Measurements from ENCODE around the gene ZNF580.

Gene ZNF580

GRCh38 chr19:55640577-55641425, at the start of gene ZNF580:
Gene ZNF580, plus strand, starts transcription at chr19:55641002. Its CDS starts 1,507 bp downstream, at chr19:55642509.
- peak in 1 of 2 donors; percentile 48 for DNase-seq

- no peak for DNase-seq
These were observed 49.2 kb upstream of the ZNF580 start for GRCh38 chr19:55591555-55591954.

- no peak for DNase-seq
These were observed 48.3 kb upstream of the ZNF580 start for GRCh38 chr19:55592391-55593090.

GRCh38 chr19:55593096-55593772, 47.6 kb upstream of the ZNF580 start:
- no peak for DNase-seq

GRCh38 chr19:55594996-55595545, 45.7 kb upstream of the ZNF580 start:
- no peak for DNase-seq

GRCh38 chr19:55596304-55596703, 44.5 kb upstream of the ZNF580 start:
- no peak for DNase-seq

GRCh38 chr19:55597501-55597921, 43.3 kb upstream of the ZNF580 start:
- DNase-seq, result no peak

- no peak for DNase-seq
These were observed 42.8 kb upstream of the ZNF580 start for GRCh38 chr19:55598034-55598433.

- DNase-seq, result peak; percentile 94 to 99
These were observed 41.9 kb upstream of the ZNF580 start for GRCh38 chr19:55598719-55599467.

GRCh38 chr19:55599468-55599841, 41.3 kb upstream of the ZNF580 start, which contains the start of gene FIZ1:
Gene FIZ1, minus strand, starts transcription at chr19:55599517. Its CDS starts 1,652 bp downstream, at chr19:55597865.
- peak; percentile 97 to 100 for DNase-seq

- DNase-seq, result peak; percentile 95 to 96
These were observed 40.8 kb upstream of the ZNF580 start, which contains the start of gene ZNF524 for GRCh38 chr19:55599842-55600661. Gene ZNF524, plus strand, starts transcription at chr19:55600288. Its CDS starts 1,825 bp downstream, at chr19:55602113.

GRCh38 chr19:55600662-55601028, 40.2 kb upstream of the ZNF580 start:
- DNase-seq, result no peak

- DNase-seq, result no peak
These were observed 39.7 kb upstream of the ZNF580 start for GRCh38 chr19:55601084-55601483.

GRCh38 chr19:55602104-55603001, 38.4 kb upstream of the ZNF580 start:
- DNase-seq, result no peak

- DNase-seq, result no peak
These were observed 37.7 kb upstream of the ZNF580 start for GRCh38 chr19:55603115-55603514.

- no peak for DNase-seq
These were observed 37.1 kb upstream of the ZNF580 start for GRCh38 chr19:55603581-55604292.

- DNase-seq, result peak; percentile 85 to 89
These were observed 35.6 kb upstream of the ZNF580 start for GRCh38 chr19:55605207-55605636.

GRCh38 chr19:55605637-55606470, 34.9 kb upstream of the ZNF580 start, which contains the start of gene ZNF865:
Gene ZNF865, plus strand, starts transcription at chr19:55605647. Its CDS starts 7,972 bp downstream, at chr19:55613619.
- peak; percentile 48 to 75 for DNase-seq

- DNase-seq, result no peak
These were observed 34.4 kb upstream of the ZNF580 start for GRCh38 chr19:55606471-55606787.
